HepG2 (cell line): ENCODE measurements around the gene INTS1. TPM values are rescaled to one million over a fixed set of nuclear protein-coding genes. Genes with fewer than 3 reads are reported as not detected.
A peak's percentile ranks its signal among the peaks of the same experiment; 100 is the strongest.

ENCODE experiments used
- ATF7-NPFF ChIP-seq: sonication (generic); formaldehyde crosslinking; IDR thresholded peaks from 2 replicates; pipeline ENCODE4 v1.8.1; 2023; ENCODE audit warnings: mild to moderate bottlenecking, low read depth, missing genetic modification reagents, moderate library complexity
- ELF3 ChIP-seq: IDR thresholded peaks from 2 replicates; pipeline ENCODE4 v1.6.1; 2016; ENCODE audit warnings: missing genetic modification reagents, missing compliant biosample characterization
- HDAC1 ChIP-seq: sonication (generic); formaldehyde crosslinking; IDR thresholded peaks from 2 replicates; pipeline ENCODE4 v1.5.1; 2020; ENCODE audit warnings: mild to moderate bottlenecking, missing genetic modification reagents
- HNRNPLL ChIP-seq: fragments of 200-400 bp; formaldehyde crosslinking; IDR thresholded peaks from 2 replicates; pipeline ENCODE4 v1.6.1; 2017; ENCODE audit warnings: mild to moderate bottlenecking, low read depth, low read length; ENCODE audit not compliant: poor library complexity, severe bottlenecking
- KDM2A ChIP-seq: sonication (generic); formaldehyde crosslinking; IDR thresholded peaks from 2 replicates; pipeline ENCODE4 v1.4.0; 2020; ENCODE audit warnings: low read depth, missing genetic modification reagents, borderline replicate concordance
- PHF21A ChIP-seq: sonication (generic); formaldehyde crosslinking; IDR thresholded peaks from 2 replicates; pipeline ENCODE4 v1.5.0; 2020; ENCODE audit warnings: mild to moderate bottlenecking, missing genetic modification reagents
- RARA ChIP-seq: IDR thresholded peaks from 2 replicates; pipeline ENCODE4 v1.6.1; 2016; ENCODE audit warnings: missing genetic modification reagents, missing compliant biosample characterization
- RBFOX2 ChIP-seq: fragments of 200-400 bp; formaldehyde crosslinking; IDR thresholded peaks from 2 replicates; pipeline ENCODE4 v1.6.1; 2017; ENCODE audit warnings: low read depth, mild to moderate bottlenecking, low read length
- RBM39 ChIP-seq: fragments of 200-400 bp; formaldehyde crosslinking; IDR thresholded peaks from one replicate; pipeline ENCODE4 v1.6.1; 2018; ENCODE audit warnings: antibody characterized with exemption, mild to moderate bottlenecking, low read depth, low read length; ENCODE audit not compliant: poor library complexity, severe bottlenecking
- SALL1 ChIP-seq: sonication (generic); formaldehyde crosslinking; IDR thresholded peaks from 2 replicates; pipeline ENCODE4 v1.8.0; 2022; ENCODE audit warnings: mild to moderate bottlenecking, missing genetic modification reagents
- ZNF460 ChIP-seq: sonication (generic); formaldehyde crosslinking; IDR thresholded peaks from 2 replicates; pipeline ENCODE4 v1.5.1; 2020; ENCODE audit warnings: missing genetic modification reagents, mild to moderate bottlenecking, borderline replicate concordance
- ZNF816 ChIP-seq: sonication (generic); formaldehyde crosslinking; IDR thresholded peaks from 2 replicates; pipeline ENCODE4 v1.8.0; 2022; ENCODE audit warnings: missing genetic modification reagents, mild to moderate bottlenecking, borderline replicate concordance
- polyA plus RNA-seq, 8 experiments: library from polyadenylated mRNA; depleted of rRNA in 3 of 8; stranded (reverse) in 7 of 8; unstranded in 1 of 8; fragments of >200 nt; fragmentation: Illumina TruSeq in 4 of 8; extraction: Trizol in 4 of 8; gene quantifications; 2 replicates each; pipeline versions ENCODE4 v1.2.1 to v1.2.3, GENCODE V29; 2011 to 2016; ENCODE audit warnings: low read depth in 4 of 8, missing spikeins in 1 of 8, mixed read lengths in 1 of 8; ENCODE audit not compliant: insufficient read depth in 1 of 8
- total RNA-seq, 5 experiments: library from RNA; depleted of rRNA; stranded (reverse); fragments of >200 nt; fragmentation: Illumina TruSeq; extraction: Trizol; gene quantifications; 2 replicates each; pipeline ENCODE4 v1.2.3, GENCODE V29; 2016; ENCODE audit warnings: low read depth in 1 of 5
- TF ChIP-seq, protein P1 (sequence below): sonication (generic); formaldehyde crosslinking; IDR thresholded peaks from 2 replicates; pipeline ENCODE4 v1.5.1; 2020; ENCODE audit warnings: missing genetic modification reagents, mild to moderate bottlenecking, borderline replicate concordance
- TF ChIP-seq, protein P2 (sequence below): sonication (generic); formaldehyde crosslinking; IDR thresholded peaks from 2 replicates; pipeline ENCODE4 v1.4.0; 2020; ENCODE audit warnings: missing genetic modification reagents, mild to moderate bottlenecking, borderline replicate concordance
- TF ChIP-seq, protein P3 (sequence below): sonication (generic); formaldehyde crosslinking; IDR thresholded peaks from 2 replicates; pipeline ENCODE4 v1.4.0; 2020; ENCODE audit warnings: missing genetic modification reagents
- TF ChIP-seq, protein P4 (sequence below): sonication (generic); formaldehyde crosslinking; IDR thresholded peaks from 2 replicates; pipeline ENCODE4 v1.4.0; 2020; ENCODE audit warnings: missing genetic modification reagents

Gene INTS1
- total and polyA plus RNA-seq, 2 of the 13 experiments (the other 11 are each of a cell fraction or from before 2014, with no cell fraction given), result 13.7 to 29.0 TPM

DNA sequence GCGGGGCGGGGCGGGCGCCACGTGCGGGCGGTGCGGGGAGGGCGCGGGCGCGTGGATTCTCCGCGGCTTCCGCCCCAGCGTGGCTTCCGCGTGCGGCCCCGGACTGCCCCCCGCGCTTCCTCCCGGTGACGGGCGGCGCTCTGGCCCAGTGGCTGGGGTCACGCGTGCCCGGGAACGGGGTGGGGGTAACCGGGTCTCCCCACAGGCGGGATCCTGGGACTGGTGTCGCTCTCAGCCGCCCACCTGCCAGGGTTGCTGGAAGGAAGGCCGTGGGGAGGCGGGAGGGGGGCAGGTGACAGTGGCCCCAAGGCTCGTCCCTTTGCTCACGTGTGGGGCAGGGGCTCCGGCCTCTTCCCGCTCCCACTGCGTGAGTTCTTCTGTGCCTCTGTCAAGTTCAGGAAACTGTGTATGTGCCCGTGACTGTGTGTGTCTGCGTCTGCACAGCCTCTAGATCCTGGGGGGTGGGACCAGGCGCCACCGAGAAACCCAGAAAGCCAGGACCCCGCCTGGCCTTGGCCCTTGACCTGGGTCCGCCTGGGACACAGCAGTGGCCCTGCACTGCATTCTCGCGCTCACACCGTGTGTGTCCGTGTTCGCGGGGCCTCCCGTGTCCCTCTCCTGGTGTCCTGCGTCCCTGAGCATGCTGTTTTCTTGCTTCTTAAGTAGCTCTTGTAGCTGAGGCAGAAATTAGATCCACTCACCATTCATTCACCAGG, 27.2 kb upstream of the INTS1 start (continued):
- TF ChIP-seq RBFOX2 (peak; percentile 70), ZNF816 (0 out of 2 replicates have a peak, but pooled peaks have one; percentile 17), RARA (CRISPR knock-in tag) (peak; percentile 54), KDM2A (CRISPR knock-in tag) (peak; percentile 44; the same call in 1 of the 2 replicates), ZNF460 (CRISPR knock-in tag) (no peak), HDAC1 (CRISPR knock-in tag) (peak; percentile 67), SALL1 (CRISPR knock-in tag) (peak; percentile 68), ATF7-NPFF (CRISPR knock-in tag) (peak; percentile 60; the same call in 1 of the 2 replicates), HNRNPLL (peak; percentile 24), RBM39 (peak; percentile 34), ELF3 (CRISPR knock-in tag) (no peak), PHF21A (peak; percentile 22; the same call in 1 of the 2 replicates)
- TF ChIP-seq, protein P1, sequence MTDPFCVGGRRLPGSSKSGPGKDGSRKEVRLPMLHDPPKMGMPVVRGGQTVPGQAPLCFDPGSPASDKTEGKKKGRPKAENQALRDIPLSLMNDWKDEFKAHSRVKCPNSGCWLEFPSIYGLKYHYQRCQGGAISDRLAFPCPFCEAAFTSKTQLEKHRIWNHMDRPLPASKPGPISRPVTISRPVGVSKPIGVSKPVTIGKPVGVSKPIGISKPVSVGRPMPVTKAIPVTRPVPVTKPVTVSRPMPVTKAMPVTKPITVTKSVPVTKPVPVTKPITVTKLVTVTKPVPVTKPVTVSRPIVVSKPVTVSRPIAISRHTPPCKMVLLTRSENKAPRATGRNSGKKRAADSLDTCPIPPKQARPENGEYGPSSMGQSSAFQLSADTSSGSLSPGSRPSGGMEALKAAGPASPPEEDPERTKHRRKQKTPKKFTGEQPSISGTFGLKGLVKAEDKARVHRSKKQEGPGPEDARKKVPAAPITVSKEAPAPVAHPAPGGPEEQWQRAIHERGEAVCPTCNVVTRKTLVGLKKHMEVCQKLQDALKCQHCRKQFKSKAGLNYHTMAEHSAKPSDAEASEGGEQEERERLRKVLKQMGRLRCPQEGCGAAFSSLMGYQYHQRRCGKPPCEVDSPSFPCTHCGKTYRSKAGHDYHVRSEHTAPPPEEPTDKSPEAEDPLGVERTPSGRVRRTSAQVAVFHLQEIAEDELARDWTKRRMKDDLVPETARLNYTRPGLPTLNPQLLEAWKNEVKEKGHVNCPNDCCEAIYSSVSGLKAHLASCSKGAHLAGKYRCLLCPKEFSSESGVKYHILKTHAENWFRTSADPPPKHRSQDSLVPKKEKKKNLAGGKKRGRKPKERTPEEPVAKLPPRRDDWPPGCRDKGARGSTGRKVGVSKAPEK (CRISPR knock-in tag), result 0 out of 2 replicates have a peak, but pooled peaks have one; percentile 72
- TF ChIP-seq, protein P2, sequence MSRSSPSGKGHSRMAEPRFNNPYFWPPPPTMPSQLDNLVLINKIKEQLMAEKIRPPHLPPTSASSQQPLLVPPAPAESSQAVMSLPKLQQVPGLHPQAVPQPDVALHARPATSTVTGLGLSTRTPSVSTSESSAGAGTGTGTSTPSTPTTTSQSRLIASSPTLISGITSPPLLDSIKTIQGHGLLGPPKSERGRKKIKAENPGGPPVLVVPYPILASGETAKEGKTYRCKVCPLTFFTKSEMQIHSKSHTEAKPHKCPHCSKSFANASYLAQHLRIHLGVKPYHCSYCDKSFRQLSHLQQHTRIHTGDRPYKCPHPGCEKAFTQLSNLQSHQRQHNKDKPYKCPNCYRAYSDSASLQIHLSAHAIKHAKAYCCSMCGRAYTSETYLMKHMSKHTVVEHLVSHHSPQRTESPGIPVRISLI (CRISPR knock-in tag), result no peak; the same call in 1 of the 2 replicates
- TF ChIP-seq, protein P3, sequence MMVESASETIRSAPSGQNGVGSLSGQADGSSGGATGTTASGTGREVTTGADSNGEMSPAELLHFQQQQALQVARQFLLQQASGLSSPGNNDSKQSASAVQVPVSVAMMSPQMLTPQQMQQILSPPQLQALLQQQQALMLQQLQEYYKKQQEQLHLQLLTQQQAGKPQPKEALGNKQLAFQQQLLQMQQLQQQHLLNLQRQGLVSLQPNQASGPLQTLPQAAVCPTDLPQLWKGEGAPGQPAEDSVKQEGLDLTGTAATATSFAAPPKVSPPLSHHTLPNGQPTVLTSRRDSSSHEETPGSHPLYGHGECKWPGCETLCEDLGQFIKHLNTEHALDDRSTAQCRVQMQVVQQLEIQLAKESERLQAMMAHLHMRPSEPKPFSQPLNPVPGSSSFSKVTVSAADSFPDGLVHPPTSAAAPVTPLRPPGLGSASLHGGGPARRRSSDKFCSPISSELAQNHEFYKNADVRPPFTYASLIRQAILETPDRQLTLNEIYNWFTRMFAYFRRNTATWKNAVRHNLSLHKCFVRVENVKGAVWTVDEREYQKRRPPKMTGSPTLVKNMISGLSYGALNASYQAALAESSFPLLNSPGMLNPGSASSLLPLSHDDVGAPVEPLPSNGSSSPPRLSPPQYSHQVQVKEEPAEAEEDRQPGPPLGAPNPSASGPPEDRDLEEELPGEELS (CRISPR knock-in tag), result peak; percentile 36; the same call in 1 of the 2 replicates
- TF ChIP-seq, protein P4, sequence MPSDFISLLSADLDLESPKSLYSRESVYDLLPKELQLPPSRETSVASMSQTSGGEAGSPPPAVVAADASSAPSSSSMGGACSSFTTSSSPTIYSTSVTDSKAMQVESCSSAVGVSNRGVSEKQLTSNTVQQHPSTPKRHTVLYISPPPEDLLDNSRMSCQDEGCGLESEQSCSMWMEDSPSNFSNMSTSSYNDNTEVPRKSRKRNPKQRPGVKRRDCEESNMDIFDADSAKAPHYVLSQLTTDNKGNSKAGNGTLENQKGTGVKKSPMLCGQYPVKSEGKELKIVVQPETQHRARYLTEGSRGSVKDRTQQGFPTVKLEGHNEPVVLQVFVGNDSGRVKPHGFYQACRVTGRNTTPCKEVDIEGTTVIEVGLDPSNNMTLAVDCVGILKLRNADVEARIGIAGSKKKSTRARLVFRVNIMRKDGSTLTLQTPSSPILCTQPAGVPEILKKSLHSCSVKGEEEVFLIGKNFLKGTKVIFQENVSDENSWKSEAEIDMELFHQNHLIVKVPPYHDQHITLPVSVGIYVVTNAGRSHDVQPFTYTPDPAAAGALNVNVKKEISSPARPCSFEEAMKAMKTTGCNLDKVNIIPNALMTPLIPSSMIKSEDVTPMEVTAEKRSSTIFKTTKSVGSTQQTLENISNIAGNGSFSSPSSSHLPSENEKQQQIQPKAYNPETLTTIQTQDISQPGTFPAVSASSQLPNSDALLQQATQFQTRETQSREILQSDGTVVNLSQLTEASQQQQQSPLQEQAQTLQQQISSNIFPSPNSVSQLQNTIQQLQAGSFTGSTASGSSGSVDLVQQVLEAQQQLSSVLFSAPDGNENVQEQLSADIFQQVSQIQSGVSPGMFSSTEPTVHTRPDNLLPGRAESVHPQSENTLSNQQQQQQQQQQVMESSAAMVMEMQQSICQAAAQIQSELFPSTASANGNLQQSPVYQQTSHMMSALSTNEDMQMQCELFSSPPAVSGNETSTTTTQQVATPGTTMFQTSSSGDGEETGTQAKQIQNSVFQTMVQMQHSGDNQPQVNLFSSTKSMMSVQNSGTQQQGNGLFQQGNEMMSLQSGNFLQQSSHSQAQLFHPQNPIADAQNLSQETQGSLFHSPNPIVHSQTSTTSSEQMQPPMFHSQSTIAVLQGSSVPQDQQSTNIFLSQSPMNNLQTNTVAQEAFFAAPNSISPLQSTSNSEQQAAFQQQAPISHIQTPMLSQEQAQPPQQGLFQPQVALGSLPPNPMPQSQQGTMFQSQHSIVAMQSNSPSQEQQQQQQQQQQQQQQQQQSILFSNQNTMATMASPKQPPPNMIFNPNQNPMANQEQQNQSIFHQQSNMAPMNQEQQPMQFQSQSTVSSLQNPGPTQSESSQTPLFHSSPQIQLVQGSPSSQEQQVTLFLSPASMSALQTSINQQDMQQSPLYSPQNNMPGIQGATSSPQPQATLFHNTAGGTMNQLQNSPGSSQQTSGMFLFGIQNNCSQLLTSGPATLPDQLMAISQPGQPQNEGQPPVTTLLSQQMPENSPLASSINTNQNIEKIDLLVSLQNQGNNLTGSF (CRISPR knock-in tag), result 0 out of 2 replicates have a peak, but pooled peaks have one; percentile 41
